Measurements from ENCODE around the gene COQ2. TPM values are rescaled to one million over a fixed set of nuclear protein-coding genes. Genes with fewer than 3 reads are reported as not detected.

COQ2 gene
- total and polyA plus RNA-seq, 2 of the 13 experiments (the other 11 are each of a cell fraction or from before 2014, with no cell fraction given), result 10.1 to 17.3 TPM

DNA sequence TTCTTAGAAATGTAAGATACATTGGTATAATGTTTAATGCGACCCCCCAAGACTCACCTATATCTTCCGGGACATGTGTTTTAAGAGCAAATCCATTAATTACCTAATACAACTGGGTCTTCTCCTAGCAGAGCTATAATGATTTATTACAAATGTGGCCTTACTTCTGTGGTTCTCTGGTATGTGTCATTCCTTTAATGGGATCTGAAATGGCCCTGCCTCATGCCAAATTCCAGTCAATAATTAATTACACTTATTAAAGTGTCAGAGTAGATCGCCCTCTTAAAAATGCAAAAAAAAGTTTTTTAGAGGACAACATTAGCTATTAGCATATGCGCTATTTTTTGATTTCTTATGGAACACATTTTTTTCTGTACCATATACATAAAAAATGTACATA is 33.1 kb upstream of the COQ2 start (continued):
- TF ChIP-seq MYC (CRISPR knock-in tag; IDR thresholded peaks at IDR 0.05; ENCODE audit: borderline replicate concordance) (no peak), RFX1 (IDR thresholded peaks at IDR 0.05) (no peak)
- TF ChIP-seq, protein P1, sequence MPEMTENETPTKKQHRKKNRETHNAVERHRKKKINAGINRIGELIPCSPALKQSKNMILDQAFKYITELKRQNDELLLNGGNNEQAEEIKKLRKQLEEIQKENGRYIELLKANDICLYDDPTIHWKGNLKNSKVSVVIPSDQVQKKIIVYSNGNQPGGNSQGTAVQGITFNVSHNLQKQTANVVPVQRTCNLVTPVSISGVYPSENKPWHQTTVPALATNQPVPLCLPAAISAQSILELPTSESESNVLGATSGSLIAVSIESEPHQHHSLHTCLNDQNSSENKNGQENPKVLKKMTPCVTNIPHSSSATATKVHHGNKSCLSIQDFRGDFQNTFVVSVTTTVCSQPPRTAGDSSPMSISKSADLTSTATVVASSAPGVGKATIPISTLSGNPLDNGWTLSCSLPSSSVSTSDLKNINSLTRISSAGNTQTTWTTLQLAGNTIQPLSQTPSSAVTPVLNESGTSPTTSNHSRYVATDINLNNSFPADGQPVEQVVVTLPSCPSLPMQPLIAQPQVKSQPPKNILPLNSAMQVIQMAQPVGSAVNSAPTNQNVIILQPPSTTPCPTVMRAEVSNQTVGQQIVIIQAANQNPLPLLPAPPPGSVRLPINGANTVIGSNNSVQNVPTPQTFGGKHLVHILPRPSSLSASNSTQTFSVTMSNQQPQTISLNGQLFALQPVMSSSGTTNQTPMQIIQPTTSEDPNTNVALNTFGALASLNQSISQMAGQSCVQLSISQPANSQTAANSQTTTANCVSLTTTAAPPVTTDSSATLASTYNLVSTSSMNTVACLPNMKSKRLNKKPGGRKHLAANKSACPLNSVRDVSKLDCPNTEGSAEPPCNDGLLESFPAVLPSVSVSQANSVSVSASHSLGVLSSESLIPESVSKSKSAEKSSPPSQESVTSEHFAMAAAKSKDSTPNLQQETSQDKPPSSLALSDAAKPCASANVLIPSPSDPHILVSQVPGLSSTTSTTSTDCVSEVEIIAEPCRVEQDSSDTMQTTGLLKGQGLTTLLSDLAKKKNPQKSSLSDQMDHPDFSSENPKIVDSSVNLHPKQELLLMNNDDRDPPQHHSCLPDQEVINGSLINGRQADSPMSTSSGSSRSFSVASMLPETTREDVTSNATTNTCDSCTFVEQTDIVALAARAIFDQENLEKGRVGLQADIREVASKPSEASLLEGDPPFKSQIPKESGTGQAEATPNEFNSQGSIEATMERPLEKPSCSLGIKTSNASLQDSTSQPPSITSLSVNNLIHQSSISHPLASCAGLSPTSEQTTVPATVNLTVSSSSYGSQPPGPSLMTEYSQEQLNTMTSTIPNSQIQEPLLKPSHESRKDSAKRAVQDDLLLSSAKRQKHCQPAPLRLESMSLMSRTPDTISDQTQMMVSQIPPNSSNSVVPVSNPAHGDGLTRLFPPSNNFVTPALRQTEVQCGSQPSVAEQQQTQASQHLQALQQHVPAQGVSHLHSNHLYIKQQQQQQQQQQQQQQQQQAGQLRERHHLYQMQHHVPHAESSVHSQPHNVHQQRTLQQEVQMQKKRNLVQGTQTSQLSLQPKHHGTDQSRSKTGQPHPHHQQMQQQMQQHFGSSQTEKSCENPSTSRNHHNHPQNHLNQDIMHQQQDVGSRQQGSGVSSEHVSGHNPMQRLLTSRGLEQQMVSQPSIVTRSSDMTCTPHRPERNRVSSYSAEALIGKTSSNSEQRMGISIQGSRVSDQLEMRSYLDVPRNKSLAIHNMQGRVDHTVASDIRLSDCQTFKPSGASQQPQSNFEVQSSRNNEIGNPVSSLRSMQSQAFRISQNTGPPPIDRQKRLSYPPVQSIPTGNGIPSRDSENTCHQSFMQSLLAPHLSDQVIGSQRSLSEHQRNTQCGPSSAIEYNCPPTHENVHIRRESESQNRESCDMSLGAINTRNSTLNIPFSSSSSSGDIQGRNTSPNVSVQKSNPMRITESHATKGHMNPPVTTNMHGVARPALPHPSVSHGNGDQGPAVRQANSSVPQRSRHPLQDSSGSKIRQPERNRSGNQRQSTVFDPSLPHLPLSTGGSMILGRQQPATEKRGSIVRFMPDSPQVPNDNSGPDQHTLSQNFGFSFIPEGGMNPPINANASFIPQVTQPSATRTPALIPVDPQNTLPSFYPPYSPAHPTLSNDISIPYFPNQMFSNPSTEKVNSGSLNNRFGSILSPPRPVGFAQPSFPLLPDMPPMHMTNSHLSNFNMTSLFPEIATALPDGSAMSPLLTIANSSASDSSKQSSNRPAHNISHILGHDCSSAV (CRISPR knock-in tag; IDR thresholded peaks at IDR 0.05; ENCODE audit: borderline replicate concordance), result no peak

DNA sequence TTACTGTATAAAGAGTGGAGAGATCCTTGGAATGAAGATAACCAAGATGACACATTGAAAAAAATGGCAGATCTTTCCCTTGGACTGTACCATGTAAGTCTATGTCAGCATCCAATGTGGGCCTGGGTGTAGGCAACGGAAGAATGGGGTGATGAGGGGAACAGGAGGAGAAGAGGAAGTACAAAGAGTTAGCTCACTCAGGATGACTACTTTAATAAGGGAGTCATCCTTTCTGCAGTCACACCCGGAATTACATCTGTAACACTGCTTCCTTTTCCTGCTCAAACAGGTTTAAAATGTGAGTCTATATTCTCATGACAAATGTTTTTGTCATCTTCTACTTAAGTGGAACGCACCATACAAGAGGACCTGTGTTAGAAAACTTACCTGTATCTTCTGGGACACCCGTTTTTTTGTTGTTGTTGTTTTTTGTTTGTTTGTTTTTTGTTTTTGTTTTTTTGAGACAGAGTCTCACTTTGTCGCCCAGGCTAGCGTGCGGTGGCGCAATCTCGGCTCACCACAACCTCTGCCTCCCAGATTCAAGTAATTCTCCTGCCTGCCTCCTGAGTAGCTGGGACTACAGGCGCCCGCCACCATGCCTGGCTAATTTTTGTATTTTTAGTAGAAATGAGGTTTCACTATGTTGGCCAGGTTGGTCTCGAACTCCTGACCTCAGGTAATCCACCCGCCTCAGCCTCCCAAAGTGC is 32.0 kb upstream of the COQ2 start:
- POLR2A ChIA-PET, result no interaction called here
- H3K9me3 ChIP-seq (ENCODE audit: low read length), result no peaks in the 10 kb centered on the region
- no peaks in the 10 kb centered on the region for H3K79me2 ChIP-seq (ENCODE audit: insufficient read depth, low read length)
- H3K4me3 ChIP-seq (replicated peaks in 1 of 3; ENCODE audit: insufficient read depth in 1 of 3, low read depth in 2 of 3, low read length in 3 of 3), result no peak overlapping the region
- no peak overlapping the region for H3K4me2 ChIP-seq (ENCODE audit: low read depth, low read length)
- in situ Hi-C loops (cut with HindIII; ENCODE audit: extremely low pct_ligation_motif_present, low pct_unique_long_range_greater_than_20kb) (no loop called here), intact Hi-C loops (cut with micrococcal nuclease; ENCODE audit: unreplicated experiment) (no loop called here)
- H4K20me1 ChIP-seq (ENCODE audit: insufficient read depth, low read length), result no peaks in the 10 kb centered on the region
- no peak overlapping the region for H3K27ac ChIP-seq (ENCODE audit: extremely low read length, insufficient read depth, low read length)
- no peaks in the 10 kb centered on the region for H3K36me3 ChIP-seq (replicated peaks in 1 of 2; ENCODE audit: control insufficient read depth in 1 of 2, insufficient read depth in 2 of 2, low read length in 2 of 2)
- DNase-seq (ENCODE audit: low spot score) (no peak), FAIRE-seq (no peak), ATAC-seq (no peak)
- TF ChIP-seq ARHGAP35 (CRISPR knock-in tag; IDR thresholded peaks at IDR 0.05; ENCODE audit: borderline replicate concordance), result no peak
- no peak for TF ChIP-seq CAMTA2 (CRISPR knock-in tag; IDR thresholded peaks at IDR 0.05; ENCODE audit: borderline replicate concordance)
- no peak for TF ChIP-seq ZNF703 (CRISPR knock-in tag; IDR thresholded peaks at IDR 0.05; ENCODE audit: borderline replicate concordance)
- no peak for TF ChIP-seq ARNT (IDR thresholded peaks at IDR 0.05)
- TF ChIP-seq GABPB1 (CRISPR knock-in tag; IDR thresholded peaks at IDR 0.05), result no peak
- no peak overlapping the region for H2AFZ ChIP-seq (ENCODE audit: low read length)
- no peaks in the 10 kb centered on the region for H3K4me1 ChIP-seq (ENCODE audit: insufficient read depth, low read length)
- CTCF ChIA-PET (ENCODE audit: low intra/inter-chr PET ratio, low total read pairs), result no interaction called here
- no TSS peak for BruUV-seq (replicated peaks)
- H3K27me3 ChIP-seq (ENCODE audit: control insufficient read depth in 1 of 2, insufficient read depth in 2 of 2, low read length in 2 of 2), result no peaks in the 10 kb centered on the region
- WGBS (ENCODE audit: low lambda C conversion rate), result 69% methylated on average over 12 of the region's 13 CpGs
- H3K9ac ChIP-seq (ENCODE audit: insufficient read depth, low read depth, low read length), result no peak overlapping the region

Measured in HepG2 (cell line).